HCT116 (cell line): ENCODE data around the gene TNFSF13B. TPM values are rescaled to one million over a fixed set of nuclear protein-coding genes. Genes with fewer than 3 reads are reported as not detected.

Source experiments
- ATAC-seq: fragments of 200-7000 bp; cut with Tn5 transposase; 2 replicates; pipeline ENCODE4 v1.9.1; 2020; ENCODE audit warnings: mild to moderate bottlenecking, moderate library complexity
- BruUV-seq: library from RNA; stranded (reverse); fragments of 400-500 nt; replicated peaks from 2 replicates; lab custom pipeline; 2021; lab: Mats Ljungman, UMichigan
- CTCF ChIA-PET: fragments of 300-600 bp; sonication (Branson Sonifier 250); formaldehyde crosslinking; loops from one replicate; lab custom pipeline; 2021; ENCODE audit warnings: antibody characterized with exemption; lab: Charles Lee
- POLR2A ChIA-PET: fragments of 300-600, 350-600 bp; sonication (Branson Sonifier 250); formaldehyde crosslinking; loops from one replicate; lab custom pipeline; 2021; ENCODE audit warnings: antibody characterized with exemption; lab: Charles Lee
- RAD21 ChIA-PET, 2 experiments: fragments of 300-600 bp; sonication (Branson Sonifier 250); formaldehyde crosslinking; loops; one replicate each; lab custom pipeline; 2023; ENCODE audit warnings: low total read pairs in 2 of 2; ENCODE audit not compliant: uncharacterized antibody in 2 of 2, unreplicated experiment in 2 of 2, low non-redundant PET in 1 of 2; lab: Charles Lee
- DNase-seq: peaks from one replicate; pipeline ENCODE4 v3.0.0-alpha.2; 2010; ENCODE audit warnings: low read depth, low spot score
- H2AFZ ChIP-seq: fragments of 200-600 bp; shearing (Covaris generic), sonication (generic); 2 replicates; pipeline ENCODE4 v1.6.1; 2017; ENCODE audit warnings: low read depth, mixed run types, mixed read lengths, antibody characterized with exemption, low read length; ENCODE audit not compliant: poor library complexity, severe bottlenecking
- H3K27ac ChIP-seq: 2 replicates; pipeline ENCODE4 v1.5.1; 2012; ENCODE audit warnings: low read depth, low read length
- H3K27me3 ChIP-seq: fragments of 200-600 bp; sonication (generic); 2 replicates; pipeline ENCODE4 v1.6.1; 2016; ENCODE audit warnings: mixed run types, low read length, mixed read lengths; ENCODE audit not compliant: insufficient read depth
- H3K36me3 ChIP-seq, 2 experiments: fragments of 200-500 bp in 1 of 2; fragments of 200-600 bp in 1 of 2; sonication (Bioruptor generic) in 1 of 2; sonication (generic) in 1 of 2; 2 replicates each; pipeline versions ENCODE4 v1.5.1 to v1.6.1; 2014 to 2016; ENCODE audit warnings: low read length in 2 of 2, inconsistent platforms in 1 of 2, mixed read lengths in 1 of 2, mixed run types in 1 of 2; ENCODE audit not compliant: insufficient read depth in 2 of 2, control insufficient read depth in 1 of 2
- H3K4me1 ChIP-seq, 2 experiments: fragments of 200-600 bp in 1 of 2; sonication (generic) in 1 of 2; 2 replicates each; pipeline versions ENCODE4 v1.5.1 to v1.6.1; 2012 to 2017; ENCODE audit warnings: low read length in 2 of 2, inconsistent platforms in 1 of 2, mild to moderate bottlenecking in 1 of 2, mixed read lengths in 1 of 2, mixed run types in 1 of 2, moderate library complexity in 1 of 2; ENCODE audit not compliant: insufficient read depth in 2 of 2, control insufficient read depth in 1 of 2
- H3K4me2 ChIP-seq: fragments of 200-600 bp; sonication (generic); 2 replicates; pipeline ENCODE4 v1.6.1; 2017; ENCODE audit warnings: mixed run types, low read length, mixed read lengths
- H3K4me3 ChIP-seq, 2 experiments: fragments of 200-600 bp in 1 of 2; sonication (generic) in 1 of 2; replicated peaks in 1 of 2; 2 replicates each; pipeline ENCODE4 v1.5.1; 2011 to 2016; ENCODE audit warnings: low read length in 2 of 2, control low read depth in 1 of 2, low read depth in 1 of 2, mild to moderate bottlenecking in 1 of 2, mixed read lengths in 1 of 2, mixed run types in 1 of 2
- H3K79me2 ChIP-seq: fragments of 200-600 bp; sonication (generic); 2 replicates; pipeline ENCODE4 v1.6.1; 2017; ENCODE audit warnings: mild to moderate bottlenecking, mixed run types, low read length, moderate library complexity, mixed read lengths; ENCODE audit not compliant: insufficient read depth
- H3K9ac ChIP-seq: fragments of 200-600 bp; sonication (generic); 2 replicates; pipeline ENCODE4 v1.6.1; 2016; ENCODE audit warnings: low read length, mixed read lengths
- H3K9me2 ChIP-seq: fragments of 200-600 bp; sonication (generic), shearing (Covaris generic); 2 replicates; pipeline ENCODE4 v1.6.1; 2017; ENCODE audit warnings: mixed run types, mild to moderate bottlenecking, moderate library complexity; ENCODE audit not compliant: insufficient read depth
- H3K9me3 ChIP-seq, 2 experiments: fragments of 200-500 bp in 1 of 2; fragments of 200-600 bp in 1 of 2; sonication (Bioruptor generic) in 1 of 2; sonication (generic) in 1 of 2; 2 replicates each; pipeline ENCODE4 v1.6.1; 2014 to 2017; ENCODE audit warnings: low read length in 2 of 2, mixed read lengths in 2 of 2, inconsistent platforms in 1 of 2, low read depth in 1 of 2, mild to moderate bottlenecking in 1 of 2, mixed run types in 1 of 2, moderate library complexity in 1 of 2; ENCODE audit not compliant: control insufficient read depth in 1 of 2, insufficient read depth in 1 of 2
- H4K20me1 ChIP-seq: fragments of 200-600 bp; sonication (generic), shearing (Covaris generic); 2 replicates; pipeline ENCODE4 v1.6.1; 2017; ENCODE audit warnings: mixed run types, mild to moderate bottlenecking, moderate library complexity; ENCODE audit not compliant: insufficient read depth
- EGR1 ChIP-seq: IDR thresholded peaks from 2 replicates; pipeline ENCODE4 v1.6.1; 2012; ENCODE audit warnings: low read depth
- ELF1 ChIP-seq: IDR thresholded peaks from 2 replicates; pipeline ENCODE4 v1.6.1; 2012; ENCODE audit warnings: low read depth, borderline replicate concordance
- EZH2 ChIP-seq: fragments of 200-600 bp; sonication (generic); IDR thresholded peaks from 2 replicates; pipeline ENCODE4 v1.6.1; 2017; ENCODE audit warnings: antibody characterized with exemption, mixed run types
- FOSL1 ChIP-seq: IDR thresholded peaks from 2 replicates; pipeline ENCODE4 v1.6.1; 2012; ENCODE audit warnings: low read depth
- MAX ChIP-seq: IDR thresholded peaks from 2 replicates; pipeline ENCODE4 v1.6.1; 2012
- POLR2A ChIP-seq: IDR thresholded peaks from 2 replicates; pipeline ENCODE4 v1.7.0; 2011; ENCODE audit warnings: borderline replicate concordance; ENCODE audit not compliant: insufficient read depth, insufficient read length; ENCODE audit errors: extremely low read depth
- SP1 ChIP-seq: IDR thresholded peaks from 2 replicates; pipeline ENCODE4 v1.6.1; 2012; ENCODE audit warnings: low read depth
- SRF ChIP-seq: IDR thresholded peaks from 2 replicates; pipeline ENCODE4 v1.6.1; 2012; ENCODE audit warnings: low read depth
- TCF7L2 ChIP-seq: IDR thresholded peaks from 2 replicates; pipeline ENCODE4 v1.7.0; 2011; ENCODE audit warnings: borderline replicate concordance, inconsistent platforms; ENCODE audit not compliant: insufficient read depth, insufficient read length; ENCODE audit errors: extremely low read depth
- intact Hi-C: fragments of 100-400 bp; cut with micrococcal nuclease; formaldehyde crosslinking; loops from 2 replicates; pipeline ENCODE4 v1.10.0; 2022
- total RNA-seq: library from RNA; stranded (reverse); gene quantifications from one replicate; pipeline ENCODE4 v1.2.1, GENCODE V29; 2021; ENCODE audit not compliant: unreplicated experiment
- TF ChIP-seq, protein P1 (sequence below): IDR thresholded peaks from 2 replicates; pipeline ENCODE4 v1.6.1; 2012; ENCODE audit warnings: low read depth

The TNFSF13B gene
- total RNA-seq, 1 experiment from 2014 or later, result 1.3 TPM

DNA sequence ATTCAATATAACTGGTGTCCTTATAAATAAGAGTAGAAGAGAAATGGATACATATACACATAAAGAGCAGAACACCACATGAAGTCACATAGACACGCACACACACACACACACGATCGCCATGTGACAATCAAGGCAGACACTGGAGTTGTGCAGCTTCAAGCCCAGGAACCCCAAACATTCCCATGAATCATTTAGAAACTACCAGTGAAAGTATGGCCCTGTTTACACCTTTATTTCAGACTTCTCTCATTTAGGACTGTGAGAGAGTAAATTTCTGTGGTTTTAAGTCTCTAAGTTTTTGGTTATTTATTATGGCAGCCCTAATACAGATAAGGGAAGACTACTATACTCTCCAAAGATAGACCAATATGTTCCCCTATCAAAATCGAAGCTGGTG is 20.4 kb upstream of the TNFSF13B start (continued):
- no peak for TF ChIP-seq SP1

- no peak for DNase-seq
Measured at GRCh38 chr13:108257248-108257647, 12.3 kb upstream of the TNFSF13B start.

More at GRCh38 chr13:108257248-108257647, 12.3 kb upstream of the TNFSF13B start:
- H3K9me2 ChIP-seq, result no peaks in the 10 kb centered on the region
- TF ChIP-seq POLR2A, result no peak
- TF ChIP-seq FOSL1, result no peak
- no peak for TF ChIP-seq EGR1
- TF ChIP-seq MAX, result no peak
- TF ChIP-seq, protein P1, sequence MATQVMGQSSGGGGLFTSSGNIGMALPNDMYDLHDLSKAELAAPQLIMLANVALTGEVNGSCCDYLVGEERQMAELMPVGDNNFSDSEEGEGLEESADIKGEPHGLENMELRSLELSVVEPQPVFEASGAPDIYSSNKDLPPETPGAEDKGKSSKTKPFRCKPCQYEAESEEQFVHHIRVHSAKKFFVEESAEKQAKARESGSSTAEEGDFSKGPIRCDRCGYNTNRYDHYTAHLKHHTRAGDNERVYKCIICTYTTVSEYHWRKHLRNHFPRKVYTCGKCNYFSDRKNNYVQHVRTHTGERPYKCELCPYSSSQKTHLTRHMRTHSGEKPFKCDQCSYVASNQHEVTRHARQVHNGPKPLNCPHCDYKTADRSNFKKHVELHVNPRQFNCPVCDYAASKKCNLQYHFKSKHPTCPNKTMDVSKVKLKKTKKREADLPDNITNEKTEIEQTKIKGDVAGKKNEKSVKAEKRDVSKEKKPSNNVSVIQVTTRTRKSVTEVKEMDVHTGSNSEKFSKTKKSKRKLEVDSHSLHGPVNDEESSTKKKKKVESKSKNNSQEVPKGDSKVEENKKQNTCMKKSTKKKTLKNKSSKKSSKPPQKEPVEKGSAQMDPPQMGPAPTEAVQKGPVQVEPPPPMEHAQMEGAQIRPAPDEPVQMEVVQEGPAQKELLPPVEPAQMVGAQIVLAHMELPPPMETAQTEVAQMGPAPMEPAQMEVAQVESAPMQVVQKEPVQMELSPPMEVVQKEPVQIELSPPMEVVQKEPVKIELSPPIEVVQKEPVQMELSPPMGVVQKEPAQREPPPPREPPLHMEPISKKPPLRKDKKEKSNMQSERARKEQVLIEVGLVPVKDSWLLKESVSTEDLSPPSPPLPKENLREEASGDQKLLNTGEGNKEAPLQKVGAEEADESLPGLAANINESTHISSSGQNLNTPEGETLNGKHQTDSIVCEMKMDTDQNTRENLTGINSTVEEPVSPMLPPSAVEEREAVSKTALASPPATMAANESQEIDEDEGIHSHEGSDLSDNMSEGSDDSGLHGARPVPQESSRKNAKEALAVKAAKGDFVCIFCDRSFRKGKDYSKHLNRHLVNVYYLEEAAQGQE, result no peak
- no peak for TF ChIP-seq EZH2
- no peak for TF ChIP-seq SRF
- TF ChIP-seq TCF7L2, result no peak
- TF ChIP-seq ELF1, result no peak
- H3K36me3 ChIP-seq, result no peaks in the 10 kb centered on the region
- H3K9me3 ChIP-seq, result no peaks in the 10 kb centered on the region
- H3K4me2 ChIP-seq, result no peak overlapping the region
- H3K4me1 ChIP-seq, result no peaks in the 10 kb centered on the region
- no peaks in the 10 kb centered on the region for H3K27me3 ChIP-seq
- ChIA-PET POLR2A (no interaction called here), CTCF (no interaction called here), RAD21 (no interaction called here)
- no TSS peak for BruUV-seq
- ATAC-seq, result no peak
- H3K79me2 ChIP-seq, result no peaks in the 10 kb centered on the region
- H4K20me1 ChIP-seq, result no peaks in the 10 kb centered on the region
- no peak overlapping the region for H3K4me3 ChIP-seq
- H2AFZ ChIP-seq, result no peak overlapping the region
- H3K27ac ChIP-seq, result no peak overlapping the region
- no peak overlapping the region for H3K9ac ChIP-seq
- intact Hi-C loops, result no loop called here
